DMS53 (cell line): ENCODE data around the gene FREM1.

Experiments used
- DNase-seq: peaks from one replicate; lab custom pipeline; 2025; lab: John Stamatoyannopoulos, UW

The FREM1 gene

GRCh38 chr9:14868772-14869583, 41.2 kb downstream of the FREM1 start:
- DNase-seq = no peak

- DNase-seq = no peak
These were observed 41.8 kb downstream of the FREM1 start for GRCh38 chr9:14868418-14868771.

DNA sequence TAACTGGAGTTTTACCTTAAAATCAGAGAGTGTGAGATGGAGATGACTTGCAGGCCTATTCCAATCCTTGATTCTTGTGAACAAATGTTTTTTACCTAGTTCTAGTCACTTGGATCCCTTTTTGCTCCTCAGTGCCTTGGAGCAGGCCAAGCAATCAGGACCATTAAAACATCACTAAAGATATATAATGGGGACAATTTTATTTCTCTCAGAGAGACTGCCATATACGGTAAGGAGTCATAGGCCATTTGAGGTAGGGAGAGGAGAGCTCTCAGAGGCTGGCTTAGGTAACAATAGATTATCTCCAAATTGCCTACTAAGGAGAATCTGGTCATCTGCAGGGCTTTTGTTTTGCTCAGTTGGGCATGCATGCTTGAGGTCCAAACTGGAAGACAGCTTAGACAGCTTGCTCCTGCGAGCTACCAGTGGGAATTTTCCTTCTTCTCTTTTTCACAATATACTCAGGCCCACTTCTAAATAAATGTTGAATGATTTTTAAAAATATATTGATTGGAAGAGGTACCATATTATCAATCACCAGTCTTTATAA, 44.0 kb downstream of the FREM1 start:
- no peak for DNase-seq

DNA sequence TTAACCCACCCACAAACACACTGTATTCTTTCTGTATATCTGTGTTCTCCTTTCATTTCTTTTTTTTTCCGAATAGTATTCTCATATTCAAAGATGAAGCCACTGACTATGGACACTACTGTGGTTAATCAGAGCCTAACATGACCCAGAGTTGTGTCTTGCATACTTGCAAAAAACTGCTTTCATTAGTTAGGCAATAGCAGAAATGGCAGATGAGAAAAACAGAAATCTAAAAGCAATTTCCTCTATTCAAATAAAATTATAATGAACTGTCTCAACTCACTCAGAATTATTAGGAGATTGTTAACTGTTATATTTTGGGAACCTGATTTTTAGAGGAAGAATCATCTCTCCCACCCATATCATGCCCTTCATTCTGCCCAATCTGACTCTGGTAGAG, 45.9 kb downstream of the FREM1 start:
- DNase-seq = no peak

DNA sequence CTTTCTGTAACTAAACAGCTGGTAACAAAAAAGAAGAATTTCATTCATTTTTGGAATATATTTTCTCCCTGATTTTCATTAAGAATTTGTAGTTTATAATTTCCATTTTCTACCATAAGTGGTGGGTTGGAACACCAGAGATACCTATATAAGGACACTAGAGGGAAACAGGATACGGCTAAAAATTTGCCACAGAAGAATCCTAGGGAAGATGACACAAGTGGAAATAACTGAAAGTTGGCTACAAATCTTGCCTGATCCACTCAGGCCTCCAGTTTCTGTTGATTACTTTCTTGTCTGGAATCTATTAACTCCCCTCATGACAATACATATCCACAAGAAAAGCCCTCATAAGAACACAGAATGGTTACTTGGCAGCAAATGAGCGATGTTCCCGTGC, 46.8 kb downstream of the FREM1 start:
- no peak for DNase-seq

- DNase-seq = no peak
These were observed 52.6 kb downstream of the FREM1 start for GRCh38 chr9:14857449-14858305.

- DNase-seq = no peak
These were observed 60.4 kb downstream of the FREM1 start for GRCh38 chr9:14849851-14850250.

GRCh38 chr9:14849296-14849695, 60.9 kb downstream of the FREM1 start:
- DNase-seq = no peak

DNA sequence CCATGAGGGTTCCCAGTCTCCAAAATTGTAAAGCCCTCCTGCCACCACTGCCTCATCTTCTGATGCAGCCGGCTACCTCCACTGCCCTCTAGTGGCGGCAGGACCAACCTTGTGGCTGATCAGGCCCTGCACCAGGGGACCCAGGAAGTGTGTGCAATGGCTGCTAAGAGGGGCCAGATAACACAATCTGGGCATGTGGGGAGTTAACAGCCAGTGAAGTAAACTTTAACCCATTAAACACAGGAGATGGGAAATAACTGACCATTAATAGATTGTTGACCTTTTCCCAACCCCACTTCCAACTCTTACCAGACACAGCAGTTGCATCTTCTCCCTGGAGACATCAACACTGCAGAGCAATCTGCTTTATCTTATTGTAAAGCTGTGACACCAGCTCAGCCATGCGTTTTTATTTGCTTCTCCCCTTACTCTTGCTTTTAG, 63.3 kb downstream of the FREM1 start:
- DNase-seq = peak; percentile 57

GRCh38 chr9:14843163-14843562, 67.1 kb downstream of the FREM1 start:
- DNase-seq = no peak

- no peak for DNase-seq
These were observed 68.0 kb downstream of the FREM1 start for GRCh38 chr9:14842269-14842668.

DNA sequence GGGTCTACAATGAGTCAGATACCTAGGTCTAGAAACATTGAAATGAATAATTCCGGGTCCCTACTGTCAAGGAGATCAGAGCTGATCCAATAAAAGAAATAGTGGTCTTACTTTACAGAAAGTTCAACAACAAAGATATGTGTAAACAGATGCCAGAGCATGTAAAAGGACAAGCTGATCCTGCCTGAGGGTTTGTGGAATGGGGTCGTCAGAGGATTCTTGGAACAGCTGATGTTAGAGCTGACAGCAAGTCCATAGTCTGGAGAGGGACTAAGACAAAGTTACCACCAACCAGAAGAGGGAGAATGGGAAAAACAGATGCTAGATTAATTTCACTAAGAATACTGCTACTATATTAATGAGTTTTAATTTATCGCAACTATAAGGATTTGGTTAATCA, 71.5 kb downstream of the FREM1 start:
- DNase-seq = no peak

DNA sequence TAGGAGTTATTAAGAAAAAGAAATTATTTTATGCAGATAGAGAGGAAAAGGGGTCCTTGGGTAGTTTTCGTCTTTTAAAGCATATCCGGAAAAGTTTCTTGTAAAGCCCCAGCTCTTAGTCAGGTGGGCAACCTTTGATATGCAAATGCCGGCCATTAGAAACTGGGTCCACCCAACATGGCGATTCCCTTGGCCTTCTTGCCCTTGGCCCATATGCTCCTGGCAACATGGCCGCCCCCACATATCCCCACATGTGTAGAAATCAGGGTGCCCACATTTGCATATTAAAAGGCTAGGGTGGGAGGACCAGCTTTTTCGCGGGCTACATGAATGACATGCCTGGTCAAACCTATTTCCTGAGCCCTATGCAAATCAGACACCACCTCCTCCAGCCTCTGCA, 73.3 kb downstream of the FREM1 start:
- no peak for DNase-seq

DNA sequence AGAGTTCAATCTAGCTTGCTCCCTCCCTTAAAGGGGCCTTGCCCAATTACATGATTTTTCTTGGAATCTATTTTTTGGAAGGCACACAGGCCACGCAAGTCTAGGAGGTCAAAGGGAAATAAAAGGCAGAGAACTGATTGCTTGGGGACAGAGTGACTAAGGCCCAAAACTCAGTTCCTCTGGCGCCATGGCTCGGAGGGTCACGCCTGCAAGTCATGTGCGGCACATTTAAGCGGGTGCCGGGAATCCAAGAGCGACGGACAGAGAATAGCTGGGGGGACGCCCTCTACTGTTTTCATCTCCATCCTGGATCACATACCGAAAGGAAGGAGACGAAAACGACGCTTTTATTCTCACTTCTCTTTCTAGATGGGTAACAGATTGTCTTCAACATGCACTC, 78.6 kb downstream of the FREM1 start:
- no peak for DNase-seq

GRCh38 chr9:14831074-14831473, 79.2 kb downstream of the FREM1 start:
- DNase-seq = no peak

DNA sequence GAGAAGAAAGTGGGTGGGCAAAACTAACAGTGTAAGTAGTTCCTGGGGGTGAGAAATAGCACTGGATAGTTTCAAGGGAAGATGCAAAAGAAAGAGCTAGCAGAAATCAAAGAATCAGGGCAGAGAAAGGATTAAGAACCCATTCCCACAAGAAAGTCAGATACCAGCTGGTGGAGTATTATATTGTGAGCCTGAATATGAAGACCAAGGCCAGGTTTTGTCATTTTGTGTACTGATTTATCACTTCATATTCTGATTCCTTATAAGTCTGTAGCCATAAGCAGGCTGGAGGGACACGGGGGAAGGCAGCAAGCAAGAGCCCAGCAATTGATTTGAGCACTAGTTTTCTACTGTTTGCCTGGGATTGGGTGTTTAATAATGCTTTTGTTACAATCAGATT, 80.2 kb downstream of the FREM1 start:
- DNase-seq = no peak

- DNase-seq = no peak
These were observed 81.0 kb downstream of the FREM1 start for GRCh38 chr9:14829204-14829603.

DNA sequence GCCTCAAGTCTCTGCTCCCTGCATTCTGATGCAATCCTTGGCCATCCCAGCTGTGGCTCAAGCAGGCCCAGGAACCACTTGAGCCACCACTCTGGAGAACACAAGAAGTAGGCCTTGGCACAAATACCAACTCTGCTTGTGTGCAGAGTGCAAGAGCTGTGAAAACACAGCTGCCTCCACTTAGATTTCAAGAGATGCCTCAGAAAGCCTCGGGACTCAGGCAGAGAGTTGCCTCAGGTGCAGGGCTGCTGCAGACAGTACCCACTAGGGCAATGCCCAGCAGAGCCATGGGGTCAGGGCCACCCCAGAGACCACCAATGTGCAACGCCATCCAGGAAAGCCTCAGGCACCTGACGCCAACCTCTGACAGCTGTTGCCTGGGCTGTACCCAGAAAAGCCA, 82.4 kb downstream of the FREM1 start:
- DNase-seq = peak; percentile 62

- no peak for DNase-seq
These were observed 85.7 kb downstream of the FREM1 start for GRCh38 chr9:14824481-14824880.

GRCh38 chr9:14823800-14824199, 86.4 kb downstream of the FREM1 start:
- DNase-seq = no peak

- no peak for DNase-seq
These were observed 87.6 kb downstream of the FREM1 start for GRCh38 chr9:14822666-14823065.

GRCh38 chr9:14819183-14819582, 91.0 kb downstream of the FREM1 start:
- no peak for DNase-seq

GRCh38 chr9:14814249-14814628, 96.0 kb downstream of the FREM1 start:
- no peak for DNase-seq
